Keratinocyte (primary cell): Measurements from ENCODE around the gene MCEMP1. TPM values are rescaled to one million over a fixed set of nuclear protein-coding genes. Genes with fewer than 3 reads are reported as not detected.

Experiments
- DNase-seq: peaks from one replicate; pipeline ENCODE4 v3.0.0-alpha.2; 2011; ENCODE audit warnings: low read depth, missing footprints, low spot score
- FAIRE-seq: peaks from 2 replicates; lab custom pipeline; 2011; peaks lifted over from hg19 to GRCh38; lab: Jason Lieb, UNC
- H2AFZ ChIP-seq: 2 replicates; pipeline ENCODE4 v1.6.0; 2012; ENCODE audit warnings: low read length, control low read depth, inconsistent platforms; ENCODE audit not compliant: control insufficient read depth
- H3K27ac ChIP-seq: 2 replicates; pipeline ENCODE4 v1.5.1; 2011; ENCODE audit warnings: low read length; ENCODE audit not compliant: control insufficient read depth, insufficient read depth
- H3K27me3 ChIP-seq: 3 replicates; pipeline ENCODE4 v1.6.0; 2011; ENCODE audit warnings: low read length; ENCODE audit not compliant: control insufficient read depth, insufficient read depth; ENCODE audit errors: extremely low read depth
- H3K36me3 ChIP-seq, 2 experiments: 2 replicates in 1 of 2; 3 replicates in 1 of 2; pipeline ENCODE4 v1.5.1; 2011; ENCODE audit warnings: low read length in 2 of 2, mild to moderate bottlenecking in 1 of 2; ENCODE audit not compliant: control insufficient read depth in 2 of 2, insufficient read depth in 2 of 2; ENCODE audit errors: extremely low read depth in 1 of 2
- H3K4me1 ChIP-seq: 3 replicates; pipeline ENCODE4 v1.5.1; 2011; ENCODE audit warnings: low read length; ENCODE audit not compliant: control insufficient read depth, insufficient read depth; ENCODE audit errors: extremely low read depth
- H3K4me2 ChIP-seq: 3 replicates; pipeline ENCODE4 v1.6.0; 2011; ENCODE audit warnings: low read depth, low read length; ENCODE audit not compliant: control insufficient read depth, insufficient read depth; ENCODE audit errors: extremely low read depth
- H3K4me3 ChIP-seq, 3 experiments: fragments of 200-600 bp in 1 of 3; sonication (generic) in 1 of 3; 2 replicates in 2 of 3; 3 replicates in 1 of 3; pipeline ENCODE4 v1.5.1; 2011 to 2016; ENCODE audit warnings: low read length in 3 of 3, mild to moderate bottlenecking in 3 of 3, control low read depth in 2 of 3, inconsistent platforms in 1 of 3, low read depth in 1 of 3, mixed read lengths in 1 of 3, mixed run types in 1 of 3, moderate library complexity in 1 of 3; ENCODE audit not compliant: control insufficient read depth in 2 of 3, insufficient read depth in 2 of 3; ENCODE audit errors: extremely low read depth in 1 of 3
- H3K79me2 ChIP-seq: 2 replicates; pipeline ENCODE4 v1.6.0; 2012; ENCODE audit warnings: low read length; ENCODE audit not compliant: control insufficient read depth, insufficient read depth
- H3K9ac ChIP-seq: 3 replicates; pipeline ENCODE4 v1.6.0; 2011; ENCODE audit warnings: low read length; ENCODE audit not compliant: control insufficient read depth, insufficient read depth; ENCODE audit errors: extremely low read depth
- H3K9me1 ChIP-seq: 3 replicates; pipeline ENCODE4 v1.6.0; 2011; ENCODE audit warnings: low read length; ENCODE audit not compliant: control insufficient read depth, insufficient read depth; ENCODE audit errors: extremely low read depth
- H3K9me3 ChIP-seq: 2 replicates; pipeline ENCODE4 v1.5.1; 2012; ENCODE audit warnings: low read depth, low read length; ENCODE audit not compliant: control insufficient read depth
- H4K20me1 ChIP-seq: 3 replicates; pipeline ENCODE4 v1.6.0; 2011; ENCODE audit warnings: low read length; ENCODE audit not compliant: control insufficient read depth, insufficient read depth; ENCODE audit errors: extremely low read depth
- CTCF ChIP-seq, 3 experiments: IDR thresholded peaks in 1 of 3; conservative IDR thresholded peaks in 1 of 3; optimal IDR thresholded peaks in 1 of 3; 2 replicates in 2 of 3; 3 replicates in 1 of 3; pipeline versions ENCODE3 to v1.5.1; 2011; ENCODE audit warnings: low read length in 3 of 3, mild to moderate bottlenecking in 3 of 3, moderate library complexity in 2 of 3, control low read depth in 1 of 3, inconsistent platforms in 1 of 3; ENCODE audit not compliant: insufficient read depth in 2 of 3; ENCODE audit errors: extremely low read depth in 1 of 3
- EZH2 ChIP-seq: IDR thresholded peaks from one replicate; pipeline ENCODE4 v1.6.1; 2012; ENCODE audit warnings: inconsistent platforms, mild to moderate bottlenecking, low read length, moderate library complexity
- dilution Hi-C: fragments of 300-500 bp; cut with MboI; formaldehyde crosslinking; loops from one replicate; pipeline ENCODE4 v1.7.0; 2020; ENCODE audit warnings: low sequenced_read_pairs; ENCODE audit not compliant: extremely low pct_ligation_motif_present
- polyA plus RNA-seq, 5 experiments: library from polyadenylated mRNA; depleted of rRNA in 3 of 5; stranded (reverse) in 3 of 5; stranded (forward) in 1 of 5; unstranded in 1 of 5; fragments of >200 nt; gene quantifications; 1 replicate in 1 of 5; 2 replicates in 3 of 5; 3 replicates in 1 of 5; pipeline versions ENCODE4 v1.2.1 to v1.2.3, GENCODE V29; 2011 to 2012; ENCODE audit warnings: missing spikeins in 2 of 5, low read depth in 1 of 5, low replicate concordance in 1 of 5

Gene MCEMP1
- polyA plus RNA-seq, 1 donor (not counting 4 experiments of a cell fraction or from before 2014, with no cell fraction given): not detected

DNA sequence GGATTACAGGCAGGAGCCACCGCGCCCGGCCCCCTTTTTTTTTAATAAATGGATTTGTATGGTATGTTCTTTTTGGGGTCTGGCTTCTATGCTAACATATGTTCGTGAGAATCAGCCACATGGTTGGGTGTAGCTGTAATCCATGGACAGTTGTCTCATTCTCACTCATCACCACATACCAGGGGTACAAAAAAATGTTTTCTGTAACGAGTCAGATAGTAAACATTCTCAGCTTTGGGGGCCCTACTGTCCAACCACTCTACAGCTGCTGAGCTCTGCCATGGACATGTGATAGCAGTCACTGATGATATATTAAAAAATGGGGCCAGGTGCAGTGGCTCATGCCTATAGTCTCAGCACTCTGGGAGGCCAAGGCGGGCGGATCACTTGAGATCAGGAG lies 13.2 kb upstream of the MCEMP1 start:
- no peaks in the 10 kb centered on the region for H3K9me3 ChIP-seq
- no peaks in the 10 kb centered on the region for H3K79me2 ChIP-seq
- no peak overlapping the region for H3K9ac ChIP-seq
- no peaks in the 10 kb centered on the region for H4K20me1 ChIP-seq
- no peak overlapping the region for H2AFZ ChIP-seq
- no peak overlapping the region for H3K4me2 ChIP-seq
- no peaks in the 10 kb centered on the region for H3K36me3 ChIP-seq
- FAIRE-seq (no peak), DNase-seq (no peak)
- H3K27ac ChIP-seq: no peak overlapping the region
- TF ChIP-seq CTCF (optimal IDR thresholded peaks at IDR 0.05 in 1 of 3, IDR thresholded peaks at IDR 0.05 in 1 of 3, conservative IDR thresholded peaks at IDR 0.05 in 1 of 3; ENCODE audit: extremely low read depth in 1 of 3, insufficient read depth in 2 of 3, low read length in 3 of 3) (no peak), EZH2 (no peak)
- no peaks in the 10 kb centered on the region for H3K4me1 ChIP-seq
- dilution Hi-C loops: no loop called here
- peaks cover under 1% of the 10 kb centered on the region for H3K27me3 ChIP-seq
- H3K4me3 ChIP-seq: no peak overlapping the region
- no peaks in the 10 kb centered on the region for H3K9me1 ChIP-seq

DNA sequence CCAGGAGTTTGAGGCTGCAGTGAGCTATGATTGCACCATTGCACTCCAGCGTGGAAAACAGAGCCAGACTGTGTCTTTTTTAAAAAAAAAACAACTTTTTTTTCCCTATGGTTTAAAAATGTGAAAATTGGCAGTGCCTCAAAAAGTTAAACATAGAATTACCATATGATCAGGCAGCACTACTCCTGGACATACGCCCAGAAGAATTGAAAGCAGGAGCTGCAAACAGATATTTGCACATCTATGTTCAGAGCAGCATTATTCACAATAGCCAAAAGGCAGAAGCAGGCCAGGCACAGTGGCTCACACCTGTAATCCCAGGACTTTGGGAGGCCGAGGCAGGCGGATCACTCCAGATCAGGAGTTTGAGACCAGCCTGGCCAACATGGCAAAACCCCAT lies 11.8 kb upstream of the MCEMP1 start:
- H3K36me3 ChIP-seq: no peaks in the 10 kb centered on the region
- no peaks in the 10 kb centered on the region for H3K79me2 ChIP-seq
- H3K4me3 ChIP-seq: no peak overlapping the region
- no peak for FAIRE-seq
- dilution Hi-C loops: no loop called here
- no peak overlapping the region for H3K4me2 ChIP-seq
- H3K9me3 ChIP-seq: no peaks in the 10 kb centered on the region
- no peaks in the 10 kb centered on the region for H3K9me1 ChIP-seq
- H3K27me3 ChIP-seq: peaks cover 12% of the 10 kb centered on the region
- no peaks in the 10 kb centered on the region for H4K20me1 ChIP-seq
- no peak overlapping the region for H2AFZ ChIP-seq
- H3K4me1 ChIP-seq: no peaks in the 10 kb centered on the region
- no peak for DNase-seq
- H3K27ac ChIP-seq: no peak overlapping the region
- TF ChIP-seq EZH2: no peak
- no peak for TF ChIP-seq CTCF (optimal IDR thresholded peaks at IDR 0.05 in 1 of 3, IDR thresholded peaks at IDR 0.05 in 1 of 3, conservative IDR thresholded peaks at IDR 0.05 in 1 of 3; ENCODE audit: extremely low read depth in 1 of 3, insufficient read depth in 2 of 3, low read length in 3 of 3)
- H3K9ac ChIP-seq: no peak overlapping the region
